ENCODE results near the gene HTR3C.

HTR3C gene

GRCh38 chr3:184085389-184085852 is 32.6 kb downstream of the HTR3C start:
- WGBS (ENCODE audit: insufficient coverage, insufficient read length), result no CpG with 5 or more reads among the region's 3 CpGs
- DNase-seq (ENCODE audit: low read depth, low spot score), result no peak

GRCh38 chr3:184092199-184092598 is 39.4 kb downstream of the HTR3C start:
- WGBS (ENCODE audit: insufficient coverage, insufficient read length), result no CpG with 5 or more reads among the region's 3 CpGs

More at GRCh38 chr3:184085389-184085852, 32.6 kb downstream of the HTR3C start:
- Histone ChIP-seq H3K4me1 (ENCODE audit: control insufficient read depth, insufficient read depth, low read length) (peaks cover 2% of the 10 kb centered on the region; the same call in 1 of the 2 replicates), H3K36me3 (ENCODE audit: control insufficient read depth, insufficient read depth, low read length) (no peaks in the 10 kb centered on the region; the same call in 1 of the 2 replicates), H3K27me3 (ENCODE audit: control insufficient read depth, insufficient read depth, low read length) (no peaks in the 10 kb centered on the region), H3K9me3 (ENCODE audit: control insufficient read depth, insufficient read depth, low read length) (no peaks in the 10 kb centered on the region), H3K27ac (ENCODE audit: low read length) (no peak overlapping the region), H3K4me3 (ENCODE audit: low read length) (no peak overlapping the region)

GRCh38 chr3:184096811-184097383 is 44.0 kb downstream of the HTR3C start, which contains the start of gene HTR3E:
HTR3E (plus strand) TSS chr3:184097064; CDS start chr3:184097530, 466 bp downstream.
- DNase-seq (ENCODE audit: low read depth, low spot score), result no peak
- Histone ChIP-seq H3K27me3 (ENCODE audit: control insufficient read depth, insufficient read depth, low read length) (no peaks in the 10 kb centered on the region), H3K4me1 (ENCODE audit: control insufficient read depth, insufficient read depth, low read length) (no peaks in the 10 kb centered on the region), H3K36me3 (ENCODE audit: control insufficient read depth, insufficient read depth, low read length) (no peaks in the 10 kb centered on the region), H3K9me3 (ENCODE audit: control insufficient read depth, insufficient read depth, low read length) (no peaks in the 10 kb centered on the region), H3K27ac (ENCODE audit: low read length) (no peak within 1 kb of the TSS), H3K4me3 (ENCODE audit: low read length) (no peak within 1 kb of the TSS)
- WGBS (ENCODE audit: insufficient coverage, insufficient read length), result no CpG with 5 or more reads among the region's 7 CpGs

More at GRCh38 chr3:184092199-184092598, 39.4 kb downstream of the HTR3C start:
- no peaks in the 10 kb centered on the region for H3K36me3 ChIP-seq (ENCODE audit: control insufficient read depth, insufficient read depth, low read length)
- no peaks in the 10 kb centered on the region for H3K4me1 ChIP-seq (ENCODE audit: control insufficient read depth, insufficient read depth, low read length)
- no peaks in the 10 kb centered on the region for H3K27me3 ChIP-seq (ENCODE audit: control insufficient read depth, insufficient read depth, low read length)
- no peak overlapping the region for H3K27ac ChIP-seq (ENCODE audit: low read length)
- no peak for DNase-seq (ENCODE audit: low read depth, low spot score)
- no peaks in the 10 kb centered on the region for H3K9me3 ChIP-seq (ENCODE audit: control insufficient read depth, insufficient read depth, low read length)
- no peak overlapping the region for H3K4me3 ChIP-seq (ENCODE audit: low read length)

GRCh38 chr3:184097556-184097955 is 44.7 kb downstream of the HTR3C start:
- no peaks in the 10 kb centered on the region for H3K27me3 ChIP-seq (ENCODE audit: control insufficient read depth, insufficient read depth, low read length)
- no CpG with 5 or more reads among the region's 6 CpGs for WGBS (ENCODE audit: insufficient coverage, insufficient read length)
- H3K27ac ChIP-seq (ENCODE audit: low read length), result no peak overlapping the region
- no peaks in the 10 kb centered on the region for H3K9me3 ChIP-seq (ENCODE audit: control insufficient read depth, insufficient read depth, low read length)
- no peak overlapping the region for H3K4me3 ChIP-seq (ENCODE audit: low read length)
- H3K4me1 ChIP-seq (ENCODE audit: control insufficient read depth, insufficient read depth, low read length), result no peaks in the 10 kb centered on the region
- no peaks in the 10 kb centered on the region for H3K36me3 ChIP-seq (ENCODE audit: control insufficient read depth, insufficient read depth, low read length)
- no peak for DNase-seq (ENCODE audit: low read depth, low spot score)

GRCh38 chr3:184099806-184100686 is 47.2 kb downstream of the HTR3C start:
- WGBS (ENCODE audit: insufficient coverage, insufficient read length), result no CpG with 5 or more reads among the region's 24 CpGs
- Histone ChIP-seq H3K9me3 (ENCODE audit: control insufficient read depth, insufficient read depth, low read length) (no peaks in the 10 kb centered on the region), H3K27me3 (ENCODE audit: control insufficient read depth, insufficient read depth, low read length) (no peaks in the 10 kb centered on the region), H3K4me3 (ENCODE audit: low read length) (no peak overlapping the region), H3K27ac (ENCODE audit: low read length) (no peak overlapping the region), H3K4me1 (ENCODE audit: control insufficient read depth, insufficient read depth, low read length) (no peaks in the 10 kb centered on the region), H3K36me3 (ENCODE audit: control insufficient read depth, insufficient read depth, low read length) (no peaks in the 10 kb centered on the region)
- DNase-seq (ENCODE audit: low read depth, low spot score), result no peak
